Ascending aorta (tissue), 2 donors: Measurements from ENCODE around the gene BORCS6. TPM values are rescaled to one million over a fixed set of nuclear protein-coding genes. Genes with fewer than 3 reads are reported as not detected.

Experiments
- DNase-seq, 2 donors: peaks; one replicate each; pipeline ENCODE4 v3.0.0-alpha.2; 2019; ENCODE audit warnings: low spot score in 2 of 2
- H3K27ac ChIP-seq, 2 donors: fragments of 200-600 bp; sonication (generic); one replicate each; pipeline ENCODE4 v1.5.1; 2016 to 2017; ENCODE audit warnings: mild to moderate bottlenecking in 1 of 2
- H3K27me3 ChIP-seq: fragments of 200-600 bp; sonication (generic); one replicate; pipeline ENCODE4 v1.5.1; 2017
- H3K36me3 ChIP-seq, 2 donors: fragments of 200-600 bp; sonication (generic); one replicate each; pipeline ENCODE4 v1.5.1; 2016
- H3K4me1 ChIP-seq, 2 donors: fragments of 200-600 bp; sonication (generic); one replicate each; pipeline ENCODE4 v1.5.1; 2016 to 2017; ENCODE audit warnings: mild to moderate bottlenecking in 1 of 2
- H3K4me3 ChIP-seq, 2 donors: fragments of 200-600 bp; sonication (generic); one replicate each; pipeline ENCODE4 v1.5.1; 2016 to 2017; ENCODE audit warnings: mild to moderate bottlenecking in 1 of 2
- H3K9me3 ChIP-seq, 2 donors: fragments of 200-600 bp; sonication (generic); one replicate each; pipeline ENCODE4 v1.5.1; 2016
- intact Hi-C: fragments of 100-400 bp; cut with DNase I; formaldehyde crosslinking; loops from one replicate; pipeline ENCODE4 v1.15.1; 2023
- total RNA-seq: library from RNA; depleted of rRNA; stranded (reverse); fragments of >200 nt; gene quantifications from one replicate; pipeline ENCODE4 v1.1.0, GENCODE V29; 2016
- TF ChIP-seq, protein P1 (sequence below), 3 experiments: fragments of 200-600 bp in 2 of 3; fragments of 450-650 bp in 1 of 3; sonication (generic) in 2 of 3; IDR thresholded peaks; one replicate each; pipeline ENCODE4 v1.5.1; 2016 to 2019; ENCODE audit warnings: antibody characterized with exemption in 3 of 3, mild to moderate bottlenecking in 1 of 3, moderate library complexity in 1 of 3

The BORCS6 gene
- total RNA-seq, 1 donor from 2014 or later: 29.5 TPM

- no peaks in the 10 kb centered on the region for H3K27me3 ChIP-seq
- peaks cover 14 to 21% of the 10 kb centered on the region in 2 donors for H3K4me1 ChIP-seq
- no peaks in the 10 kb centered on the region for H3K36me3 ChIP-seq
- TF ChIP-seq, protein P1, sequence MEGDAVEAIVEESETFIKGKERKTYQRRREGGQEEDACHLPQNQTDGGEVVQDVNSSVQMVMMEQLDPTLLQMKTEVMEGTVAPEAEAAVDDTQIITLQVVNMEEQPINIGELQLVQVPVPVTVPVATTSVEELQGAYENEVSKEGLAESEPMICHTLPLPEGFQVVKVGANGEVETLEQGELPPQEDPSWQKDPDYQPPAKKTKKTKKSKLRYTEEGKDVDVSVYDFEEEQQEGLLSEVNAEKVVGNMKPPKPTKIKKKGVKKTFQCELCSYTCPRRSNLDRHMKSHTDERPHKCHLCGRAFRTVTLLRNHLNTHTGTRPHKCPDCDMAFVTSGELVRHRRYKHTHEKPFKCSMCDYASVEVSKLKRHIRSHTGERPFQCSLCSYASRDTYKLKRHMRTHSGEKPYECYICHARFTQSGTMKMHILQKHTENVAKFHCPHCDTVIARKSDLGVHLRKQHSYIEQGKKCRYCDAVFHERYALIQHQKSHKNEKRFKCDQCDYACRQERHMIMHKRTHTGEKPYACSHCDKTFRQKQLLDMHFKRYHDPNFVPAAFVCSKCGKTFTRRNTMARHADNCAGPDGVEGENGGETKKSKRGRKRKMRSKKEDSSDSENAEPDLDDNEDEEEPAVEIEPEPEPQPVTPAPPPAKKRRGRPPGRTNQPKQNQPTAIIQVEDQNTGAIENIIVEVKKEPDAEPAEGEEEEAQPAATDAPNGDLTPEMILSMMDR (IDR thresholded peaks at IDR 0.05): no peak
- H3K4me3 ChIP-seq: peak overlapping the region; percentile 70 to 75
- no peaks in the 10 kb centered on the region for H3K9me3 ChIP-seq
- H3K27ac ChIP-seq: peak overlapping the region; percentile 88 to 96
- DNase-seq: peak; percentile 63 to 96
- intact Hi-C loops: loop anchor here (1.0 to 5.0 kb wide), 4 partner anchors 23 to 111 kb away; partner anchors contain the start of genes SLC25A35 and VAMP2
These were observed 4.2 kb downstream of the BORCS6 start for GRCh38 chr17:8185582-8186445.

DNA sequence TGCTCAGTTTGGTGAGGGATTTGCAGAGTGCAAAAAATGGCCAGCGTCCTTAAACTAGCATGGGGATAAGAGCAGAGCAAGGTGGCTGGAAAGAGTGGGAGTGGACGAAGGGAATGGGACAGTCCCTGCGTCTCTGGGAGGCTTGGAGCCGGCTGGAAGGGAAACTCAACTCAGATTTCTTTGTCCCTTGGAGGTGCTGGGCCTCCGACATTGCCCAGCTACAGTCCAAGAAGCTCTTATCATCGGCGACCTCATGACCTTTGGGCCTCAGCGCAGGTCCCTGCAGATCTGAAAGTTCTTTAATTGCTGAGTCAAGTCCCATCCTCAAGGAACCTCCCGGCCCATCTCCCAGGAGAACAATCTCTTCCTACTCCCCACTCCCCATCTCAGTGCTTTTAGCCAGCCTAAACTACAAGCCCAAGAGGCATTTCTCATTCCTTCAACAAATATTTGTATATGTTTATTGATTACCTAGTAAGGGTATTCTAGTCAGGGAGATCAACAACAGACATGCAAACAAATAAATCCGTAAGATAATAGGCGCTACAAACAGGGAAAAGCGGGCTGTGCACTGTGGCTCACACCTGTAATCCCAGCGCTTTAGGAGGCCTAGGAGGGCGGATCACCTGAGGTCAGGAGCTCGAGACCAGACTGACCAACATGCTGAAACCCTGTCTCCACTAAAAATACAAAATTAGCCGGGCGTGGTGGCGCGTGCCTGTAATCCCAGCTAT lies 12.8 kb downstream of the BORCS6 start:
- no peaks in the 10 kb centered on the region for H3K27me3 ChIP-seq
- no peaks in the 10 kb centered on the region for H3K9me3 ChIP-seq
- intact Hi-C loops: loop anchor here (10.0 kb wide), 1 partner anchor 592 kb away; the partner anchor contains the start of gene MPDU1
- H3K4me3 ChIP-seq: peak overlapping the region; percentile 64 to 71
- H3K4me1 ChIP-seq: peaks cover 0 to 17% of the 10 kb centered on the region in 2 donors
- H3K27ac ChIP-seq: peak overlapping the region in 1 of 2 donors; percentile 73
- DNase-seq: no peak
- H3K36me3 ChIP-seq: no peaks in the 10 kb centered on the region
- TF ChIP-seq, protein P1 (IDR thresholded peaks at IDR 0.05): no peak

DNA sequence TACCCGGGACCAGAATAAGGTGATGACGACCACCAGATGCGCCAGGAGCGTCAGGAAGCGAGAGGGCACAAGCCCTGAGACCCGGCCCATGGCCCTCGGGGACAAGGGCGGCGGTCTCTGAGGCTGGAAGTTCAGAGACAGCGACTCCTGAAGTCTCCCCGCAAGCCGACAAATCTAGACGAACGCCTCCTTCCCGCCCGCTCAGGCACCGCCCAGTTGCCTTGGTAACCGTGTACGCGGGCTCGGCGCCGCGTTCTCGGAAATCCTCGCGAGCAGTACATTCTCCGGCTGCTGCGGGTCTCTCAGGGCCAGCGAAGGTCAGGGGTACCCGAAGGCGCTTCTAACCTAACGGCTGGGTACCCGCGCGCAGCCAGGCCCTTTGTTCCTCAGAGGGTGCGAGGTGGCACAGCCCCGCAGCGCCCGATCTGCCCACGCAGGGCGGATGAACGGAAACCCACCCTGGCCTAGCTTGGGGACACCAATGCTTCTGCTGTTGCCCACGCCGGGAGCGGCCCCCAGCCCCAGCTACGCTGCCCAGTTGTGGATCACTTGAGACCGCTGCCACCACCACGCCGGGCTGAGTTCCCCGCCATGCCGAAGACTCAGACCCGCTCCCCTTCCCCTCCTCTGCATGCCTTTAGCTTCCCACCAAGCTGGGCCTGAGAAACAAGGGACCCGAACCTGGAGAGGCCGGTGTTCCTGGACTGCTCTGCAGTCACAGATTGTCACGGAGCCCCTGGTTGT lies 13.6 kb downstream of the BORCS6 start, which contains the start of gene TMEM107:
TSS of gene TMEM107 (minus strand) at position 184 of the 744 bp plus-strand sequence. CDS start at position 90, 94 bp downstream.
- H3K27me3 ChIP-seq: no peaks in the 10 kb centered on the region
- peak in 1 of 2 donors; percentile 94 for DNase-seq
- H3K4me3 ChIP-seq: peak within 1 kb of the TSS; percentile 64 to 71
- TF ChIP-seq, protein P1 (IDR thresholded peaks at IDR 0.05): peak in 2 of 3 experiments; percentile 15 to 24
- peak within 1 kb of the TSS; percentile 73 to 75 for H3K27ac ChIP-seq
- intact Hi-C loops: loop anchor here (10.0 kb wide), 1 partner anchor 592 kb away; the partner anchor contains the start of gene MPDU1
- H3K9me3 ChIP-seq: no peaks in the 10 kb centered on the region
- peaks cover 0 to 17% of the 10 kb centered on the region in 2 donors for H3K4me1 ChIP-seq
- H3K36me3 ChIP-seq: no peaks in the 10 kb centered on the region

DNA sequence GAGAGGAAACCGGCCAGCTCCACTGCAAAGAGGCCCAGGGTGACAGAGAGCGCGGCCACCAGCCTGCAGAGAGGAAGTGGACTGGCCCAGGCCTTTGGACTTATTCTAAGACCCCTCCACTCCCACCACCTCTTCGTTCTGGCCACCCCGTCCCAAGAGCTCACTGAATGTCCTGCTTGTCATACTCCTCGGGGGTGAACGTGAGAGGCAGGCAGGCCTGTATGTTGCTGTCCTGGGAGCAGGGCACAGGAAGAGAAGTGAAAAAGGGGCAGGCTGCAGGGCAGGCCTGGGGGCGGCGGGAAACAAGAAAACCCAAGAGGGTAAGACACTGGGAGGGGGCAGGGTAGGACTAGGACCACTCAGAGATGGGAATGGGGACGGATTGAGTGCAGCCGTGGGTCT lies 14.2 kb downstream of the BORCS6 start:
- no peak for DNase-seq
- Histone ChIP-seq H3K4me1 (peaks cover 0 to 17% of the 10 kb centered on the region in 2 donors), H3K36me3 (no peaks in the 10 kb centered on the region), H3K27ac (peak overlapping the region; percentile 73 to 75), H3K9me3 (no peaks in the 10 kb centered on the region), H3K4me3 (peak overlapping the region; percentile 64 to 71), H3K27me3 (no peaks in the 10 kb centered on the region)
- intact Hi-C loops: loop anchor here (10.0 kb wide), 1 partner anchor 591 kb away; the partner anchor contains the start of gene MPDU1
- TF ChIP-seq, protein P1 (IDR thresholded peaks at IDR 0.05): no peak

GRCh38 chr17:8173871-8174322 lies 16.1 kb downstream of the BORCS6 start:
- no peak for DNase-seq
- TF ChIP-seq, protein P1 (IDR thresholded peaks at IDR 0.05): no peak
- peak overlapping the region; percentile 78 to 89 for H3K27ac ChIP-seq
- H3K27me3 ChIP-seq: no peaks in the 10 kb centered on the region
- H3K4me3 ChIP-seq: peak overlapping the region; percentile 50 to 58
- no peaks in the 10 kb centered on the region for H3K9me3 ChIP-seq
- intact Hi-C loops: loop anchor here (5.0 to 10.0 kb wide), 2 partner anchors 48 to 589 kb away; partner anchors contain the start of gene MPDU1
- no peaks in the 10 kb centered on the region for H3K36me3 ChIP-seq
- H3K4me1 ChIP-seq: peaks cover 0 to 17% of the 10 kb centered on the region in 2 donors
